IMR-90 (cell line): ENCODE results near the gene SIK2. TPM values are rescaled to one million over a fixed set of nuclear protein-coding genes. Genes with fewer than 3 reads are reported as not detected.

Experiments
- ATAC-seq: fragments of 200-7000 bp; cut with Tn5 transposase; 2 replicates; pipeline ENCODE4 v1.9.1; 2020; ENCODE audit warnings: low read depth, mild to moderate bottlenecking, moderate library complexity
- BruUV-seq: library from RNA; stranded (reverse); fragments of 400-500 nt; replicated peaks from 2 replicates; lab custom pipeline; 2021; lab: Mats Ljungman, UMichigan
- CTCF ChIA-PET: fragments of 300-600 bp; formaldehyde crosslinking; extraction: SDS; loops from one replicate; lab custom pipeline; 2021; ENCODE audit warnings: antibody characterized with exemption; lab: Yijun Ruan, JAX
- POLR2A ChIA-PET: fragments of 300-600 bp; sonication (Branson Sonifier 250); formaldehyde crosslinking; loops from one replicate; lab custom pipeline; 2022; ENCODE audit warnings: antibody characterized with exemption; ENCODE audit not compliant: unreplicated experiment; lab: Charles Lee
- DNase-seq: peaks from one replicate; pipeline ENCODE4 v3.0.0; 2013
- H2AFZ ChIP-seq: replicated peaks from 2 replicates; pipeline ENCODE3; 2013; ENCODE audit warnings: low read length, mild to moderate bottlenecking; ENCODE audit not compliant: poor library complexity
- H2AK5ac ChIP-seq: 2 replicates; pipeline ENCODE4 v1.6.1; 2013; ENCODE audit warnings: low read depth, low read length, inconsistent platforms
- H2AK9ac ChIP-seq: replicated peaks from 2 replicates; pipeline ENCODE3; 2013; ENCODE audit warnings: mild to moderate bottlenecking, low read depth, low read length, moderate library complexity; ENCODE audit not compliant: poor library complexity
- H2BK120ac ChIP-seq: 2 replicates; pipeline ENCODE4 v1.6.1; 2013; ENCODE audit warnings: low read depth, low read length, inconsistent platforms
- H2BK15ac ChIP-seq: 3 replicates; pipeline ENCODE4 v1.6.1; 2013; ENCODE audit warnings: low read depth, low read length, inconsistent platforms
- H2BK20ac ChIP-seq: 2 replicates; pipeline ENCODE4 v1.6.1; 2013; ENCODE audit warnings: low read depth, mild to moderate bottlenecking, inconsistent platforms, low read length, moderate library complexity
- H2BK5ac ChIP-seq: 2 replicates; pipeline ENCODE4 v1.6.1; 2013; ENCODE audit warnings: mild to moderate bottlenecking, low read depth, low read length, inconsistent platforms; ENCODE audit not compliant: poor library complexity, severe bottlenecking
- H3K14ac ChIP-seq: replicated peaks from 2 replicates; pipeline ENCODE4 v1.6.1; 2013; ENCODE audit warnings: low read depth, low read length, inconsistent platforms
- H3K18ac ChIP-seq: 2 replicates; pipeline ENCODE4 v1.6.1; 2013; ENCODE audit warnings: low read depth, low read length, control low read depth
- H3K23ac ChIP-seq: 2 replicates; pipeline ENCODE4 v1.6.1; 2013; ENCODE audit warnings: low read depth, low read length, inconsistent platforms
- H3K27ac ChIP-seq: 2 replicates; pipeline ENCODE4 v1.5.1; 2013; ENCODE audit warnings: mild to moderate bottlenecking, control low read depth, low read length; ENCODE audit not compliant: insufficient read depth
- H3K27me3 ChIP-seq: 2 replicates; pipeline ENCODE4 v1.6.1; 2013; ENCODE audit warnings: low read length; ENCODE audit not compliant: control insufficient read depth, insufficient read depth
- H3K36me3 ChIP-seq: 2 replicates; pipeline ENCODE4 v1.6.1; 2013; ENCODE audit warnings: low read length, mixed read lengths; ENCODE audit not compliant: control insufficient read depth, insufficient read depth
- H3K4ac ChIP-seq: 2 replicates; pipeline ENCODE4 v1.6.1; 2013; ENCODE audit warnings: low read depth, low read length, inconsistent platforms
- H3K4me1 ChIP-seq: 2 replicates; pipeline ENCODE4 v1.6.1; 2013; ENCODE audit warnings: low read length, mixed read lengths; ENCODE audit not compliant: control insufficient read depth, insufficient read depth
- H3K4me2 ChIP-seq: 2 replicates; pipeline ENCODE4 v1.6.1; 2013; ENCODE audit warnings: low read depth, mild to moderate bottlenecking, control low read depth, low read length, moderate library complexity
- H3K4me3 ChIP-seq: 2 replicates; pipeline ENCODE4 v1.5.1; 2013; ENCODE audit warnings: low read depth, mild to moderate bottlenecking, control low read depth, low read length, moderate library complexity; ENCODE audit not compliant: insufficient read depth
- H3K56ac ChIP-seq: 2 replicates; pipeline ENCODE4 v1.6.1; 2013; ENCODE audit warnings: low read length, inconsistent platforms; ENCODE audit not compliant: insufficient read depth; ENCODE audit errors: extremely low read depth
- H3K79me1 ChIP-seq, 2 experiments: 2 replicates each; pipeline ENCODE4 v1.6.1; 2013; ENCODE audit warnings: low read length in 2 of 2, inconsistent platforms in 1 of 2, low read depth in 1 of 2
- H3K9ac ChIP-seq: 2 replicates; pipeline ENCODE4 v1.6.1; 2013; ENCODE audit warnings: low read depth, low read length, control low read depth
- H3K9me1 ChIP-seq: 2 replicates; pipeline ENCODE4 v1.6.1; 2013; ENCODE audit warnings: low read length, inconsistent platforms; ENCODE audit not compliant: insufficient read depth
- H3K9me3 ChIP-seq: 2 replicates; pipeline ENCODE4 v1.6.1; 2013; ENCODE audit warnings: low read length; ENCODE audit not compliant: control insufficient read depth, insufficient read depth
- H4K20me1 ChIP-seq: 2 replicates; pipeline ENCODE4 v1.6.1; 2013; ENCODE audit warnings: low read length, inconsistent platforms; ENCODE audit not compliant: insufficient read depth
- H4K5ac ChIP-seq: 2 replicates; pipeline ENCODE4 v1.6.1; 2013; ENCODE audit warnings: mild to moderate bottlenecking, low read depth, low read length, control low read depth
- H4K8ac ChIP-seq, 2 experiments: 2 replicates each; pipeline ENCODE4 v1.6.1; 2013; ENCODE audit warnings: low read depth in 2 of 2, low read length in 2 of 2, control low read depth in 1 of 2, inconsistent platforms in 1 of 2
- H4K91ac ChIP-seq: 2 replicates; pipeline ENCODE4 v1.6.1; 2013; ENCODE audit warnings: low read depth, low read length, inconsistent platforms; ENCODE audit not compliant: insufficient read depth
- MAFK ChIP-seq: IDR thresholded peaks from 2 replicates; pipeline ENCODE4 v1.6.1; 2012; ENCODE audit warnings: low read depth, low read length, improper control_type of control experiment
- MAZ ChIP-seq: IDR thresholded peaks from 2 replicates; pipeline ENCODE4 v1.6.1; 2012; ENCODE audit warnings: low read depth, mild to moderate bottlenecking, low read length, improper control_type of control experiment, moderate library complexity, borderline replicate concordance
- WGBS, 2 experiments: methylation state at CpG; one replicate each; pipeline versions ENCODE4 v1.1.5 to v1.1.7; 2013; ENCODE audit warnings: missing lambda C conversion rate in 2 of 2; ENCODE audit not compliant: insufficient read length in 1 of 2; ENCODE audit errors: extremely low coverage in 2 of 2; 5-methylcytosine and 5-hydroxymethylcytosine counted together
- dilution Hi-C: fragments of 300-500 bp; cut with HindIII; formaldehyde crosslinking; loops from one replicate; pipeline ENCODE4 v1.14.3; 2018; ENCODE audit warnings: low sequenced_read_pairs; ENCODE audit not compliant: unreplicated experiment
- in situ Hi-C: fragments of 300-500 bp; cut with MboI; formaldehyde crosslinking; loops from 3 replicates; pipeline ENCODE4 v1.14.3; 2019; ENCODE audit warnings: low sequenced_read_pairs, inconsistent platforms, mixed read lengths
- intact Hi-C: fragments of 100-400 bp; cut with micrococcal nuclease; formaldehyde crosslinking; loops from 2 replicates; pipeline ENCODE4 v1.10.0; 2022
- polyA plus RNA-seq, 3 experiments: library from polyadenylated mRNA; depleted of rRNA; stranded (reverse); fragments of >200 nt; gene quantifications; 2 replicates each; pipeline ENCODE4 v1.2.3, GENCODE V29; 2012; ENCODE audit warnings: low replicate concordance in 1 of 3
- total RNA-seq: library from RNA; depleted of rRNA; stranded (reverse); fragments of >200 nt; gene quantifications from 2 replicates; pipeline ENCODE4 v1.2.3, GENCODE V29; 2012

Gene SIK2
- total and polyA plus RNA-seq, 2 of the 4 experiments (the other 2 are of a cell fraction) = 7.9 to 10.4 TPM

- H4K20me1 ChIP-seq = no peaks in the 10 kb centered on the region; the same call in 1 of the 2 replicates
- no CpG with 5 or more reads among the region's 5 CpGs for WGBS, 2 experiments
- intact Hi-C loops (no loop called here), dilution Hi-C loops (no loop called here), in situ Hi-C loops (no loop called here)
- no peak overlapping the region for H3K9ac ChIP-seq
- POLR2A ChIA-PET = no interaction called here
- no peak overlapping the region for H3K23ac ChIP-seq
- H2AK9ac ChIP-seq = no peak overlapping the region
- H3K36me3 ChIP-seq = no peaks in the 10 kb centered on the region
- 0 out of 2 replicates have a peak overlapping the region, but pooled peaks have one; percentile 24 for H3K56ac ChIP-seq
- TF ChIP-seq MAFK = no peak
- peak; percentile 34; the same call in 1 of the 2 replicates for TF ChIP-seq MAZ
- peak; percentile 46 for ATAC-seq
- peak overlapping the region; percentile 88; the same call in 1 of the 2 replicates for H3K4me2 ChIP-seq
- no peak overlapping the region for H4K5ac ChIP-seq
- no peak overlapping the region for H2AK5ac ChIP-seq
- no peaks in the 10 kb centered on the region for H3K27me3 ChIP-seq
- H3K18ac ChIP-seq = no peak overlapping the region; the same call in 1 of the 2 replicates
- H3K4me3 ChIP-seq = no peak overlapping the region; the same call in 1 of the 2 replicates
- H3K79me1 ChIP-seq = peaks cover 22 to 55% of the 10 kb centered on the region in 2 experiments
- no peak overlapping the region; the same call in 1 of the 2 replicates for H2BK120ac ChIP-seq
- H3K9me3 ChIP-seq = no peaks in the 10 kb centered on the region
- no peak overlapping the region for H3K14ac ChIP-seq
- no TSS peak for BruUV-seq
- H2BK15ac ChIP-seq = no peak overlapping the region
- peak overlapping the region; percentile 17 to 38; a peak in 1 of 4 replicates for H4K8ac ChIP-seq
- no peak overlapping the region for H3K4ac ChIP-seq
- no peak overlapping the region for H2AFZ ChIP-seq
- H3K9me1 ChIP-seq = no peaks in the 10 kb centered on the region; the same call in 1 of the 2 replicates
- CTCF ChIA-PET = no interaction called here
- peak overlapping the region; percentile 37; the same call in 1 of the 2 replicates for H3K27ac ChIP-seq
- peak; percentile 66 for DNase-seq
- peaks cover 10% of the 10 kb centered on the region for H3K4me1 ChIP-seq
- H2BK5ac ChIP-seq = peak overlapping the region; percentile 80
- no peak overlapping the region for H2BK20ac ChIP-seq
- no peak overlapping the region for H4K91ac ChIP-seq
These were observed 32.9 kb downstream of the SIK2 start for GRCh38 chr11:111634981-111635705.
